NCI-H446 (cell line): ENCODE results near the gene GOLGA8H.
"Not testable (repeated sequence)": the region's sequence is repeated elsewhere in the genome, so short reads cannot be mapped to it uniquely, and the experiment has no call there.

ENCODE experiments used
- DNase-seq, 2 experiments: peaks; one replicate each; lab custom pipeline; 2025; lab: John Stamatoyannopoulos, UW

Gene GOLGA8H, protein sequence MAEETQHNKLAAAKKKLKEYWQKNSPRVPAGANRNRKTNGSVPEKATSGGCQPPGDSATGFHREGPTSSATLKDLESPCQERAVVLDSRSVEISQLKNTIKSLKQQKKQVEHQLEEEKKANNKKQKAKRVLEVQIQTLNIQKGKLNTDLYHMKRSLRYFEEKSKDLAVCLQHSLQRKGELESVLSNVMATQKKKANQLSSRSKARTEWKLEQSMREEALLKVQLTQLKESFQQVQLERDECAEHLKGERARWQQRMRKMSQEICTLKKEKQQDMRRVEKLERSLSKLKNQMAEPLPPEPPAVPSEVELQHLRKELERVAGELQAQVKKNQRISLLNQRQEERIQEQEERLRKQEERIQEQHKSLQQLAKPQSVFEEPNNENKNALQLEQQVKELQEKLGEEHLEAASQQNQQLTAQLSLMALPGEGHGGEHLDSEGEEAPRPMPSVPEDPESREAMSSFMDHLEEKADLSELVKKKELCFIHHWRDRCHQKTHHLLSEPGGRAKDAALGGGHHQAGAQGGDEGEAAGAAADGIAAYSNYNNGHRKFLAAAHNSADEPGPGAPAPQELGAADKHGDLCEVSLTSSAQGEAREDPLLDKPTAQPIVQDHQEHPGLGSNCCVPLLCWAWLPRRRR

DNA sequence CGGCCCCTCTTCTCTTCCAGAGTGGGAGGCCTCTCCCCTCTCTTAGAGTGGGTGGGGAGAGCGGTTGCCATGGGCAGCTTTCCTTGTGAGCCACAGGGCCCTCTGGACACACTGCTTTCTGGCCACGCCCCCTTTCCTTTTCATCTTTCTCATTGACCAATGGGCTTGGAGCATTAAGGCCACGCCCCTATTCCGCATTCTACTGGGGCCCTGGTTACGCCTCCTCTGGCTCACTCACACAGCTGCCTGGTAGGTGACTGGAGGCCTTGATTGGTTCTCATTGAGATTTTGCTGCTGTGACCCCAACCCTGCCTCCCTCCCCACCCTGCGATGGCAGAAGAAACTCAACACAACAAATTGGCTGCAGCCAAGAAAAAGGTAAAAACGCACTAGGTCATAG lies at the start of gene GOLGA8H:
Gene GOLGA8H (plus strand): TSS at position 233 of the 400 bp plus-strand sequence. CDS start 98 bp downstream, at position 331.
- not testable (repeated sequence) for DNase-seq

GRCh38 chr15:30566949-30567348 lies 36.9 kb upstream of the GOLGA8H start:
- not testable (repeated sequence) for DNase-seq

DNA sequence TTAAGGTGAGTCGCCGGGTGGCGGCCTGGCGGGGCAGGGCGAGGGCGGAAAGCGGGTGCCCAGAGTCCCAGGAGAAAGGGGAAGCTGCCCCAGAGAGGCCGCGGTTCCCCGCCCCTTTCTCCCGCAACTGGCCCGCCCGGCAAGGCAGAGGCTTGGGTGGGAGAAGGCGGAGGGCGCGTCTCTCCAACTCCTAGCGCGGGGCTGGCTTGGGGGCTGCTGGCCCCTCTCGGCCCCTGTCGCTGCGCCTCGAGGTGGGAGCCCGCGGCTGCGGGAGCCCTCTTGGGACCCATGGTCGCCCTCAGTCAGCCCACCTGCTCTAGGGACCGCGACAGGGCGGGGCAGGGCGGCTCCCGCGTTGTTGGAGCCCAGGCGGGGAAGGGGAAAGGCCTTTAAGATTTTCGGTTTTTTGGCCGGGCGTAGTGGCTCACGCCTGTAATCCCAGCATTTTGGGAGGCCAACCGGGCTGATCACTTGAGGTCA lies 30.8 kb upstream of the GOLGA8H start:
- not testable (repeated sequence) for DNase-seq

DNA sequence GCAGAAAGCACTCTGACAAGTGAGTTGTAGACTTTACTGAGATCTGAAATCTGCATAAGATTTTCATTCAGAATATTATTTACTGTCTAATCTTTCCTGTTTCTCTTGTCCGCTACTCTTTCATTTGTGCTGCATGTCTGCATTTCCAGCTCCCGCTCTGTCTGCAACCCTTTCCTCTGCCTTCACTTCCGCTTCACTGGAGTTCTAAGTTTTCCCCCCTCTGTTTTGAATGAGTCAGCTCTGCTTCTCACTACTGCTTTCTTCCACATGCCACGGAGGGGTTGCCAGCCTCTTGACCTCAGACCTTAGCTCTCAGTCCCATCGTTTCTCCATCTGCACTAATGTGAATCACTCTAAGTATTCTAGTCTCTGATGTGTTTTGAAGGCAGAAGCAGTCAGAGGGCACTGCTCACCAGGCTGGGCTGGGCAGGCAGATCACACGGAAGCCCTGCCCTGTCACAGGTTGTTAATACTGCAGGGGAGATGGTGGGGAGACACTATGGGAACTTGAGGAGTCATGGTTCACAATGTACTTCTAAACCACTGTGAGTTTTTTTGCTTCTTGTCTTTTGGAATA lies 24.3 kb upstream of the GOLGA8H start:
- DNase-seq = not testable (repeated sequence)

DNA sequence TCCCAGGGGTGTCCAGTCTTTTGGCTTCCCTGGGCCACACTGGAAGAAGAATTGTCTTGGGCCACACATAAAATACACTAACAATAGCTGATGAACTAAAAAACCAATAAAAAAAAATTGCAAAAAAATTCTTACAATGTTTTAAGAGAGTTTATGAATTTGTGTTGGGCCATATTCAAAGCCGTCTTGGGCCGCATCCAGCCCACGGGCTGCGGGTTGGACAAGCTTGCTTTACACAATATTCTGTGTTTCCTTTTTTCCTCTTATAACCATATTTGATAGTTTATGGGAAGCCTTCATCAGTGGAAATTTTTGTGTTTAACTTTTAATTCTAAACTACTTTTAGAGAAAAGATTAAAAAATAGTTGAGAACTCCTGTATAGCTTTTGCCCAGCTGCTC lies 23.1 kb upstream of the GOLGA8H start:
- DNase-seq = not testable (repeated sequence)

- not testable (repeated sequence) for DNase-seq
These were observed 4.9 kb upstream of the GOLGA8H start for GRCh38 chr15:30598953-30599352.

GRCh38 chr15:30612271-30612670 lies 8.4 kb downstream of the GOLGA8H start:
- not testable (repeated sequence) for DNase-seq

DNA sequence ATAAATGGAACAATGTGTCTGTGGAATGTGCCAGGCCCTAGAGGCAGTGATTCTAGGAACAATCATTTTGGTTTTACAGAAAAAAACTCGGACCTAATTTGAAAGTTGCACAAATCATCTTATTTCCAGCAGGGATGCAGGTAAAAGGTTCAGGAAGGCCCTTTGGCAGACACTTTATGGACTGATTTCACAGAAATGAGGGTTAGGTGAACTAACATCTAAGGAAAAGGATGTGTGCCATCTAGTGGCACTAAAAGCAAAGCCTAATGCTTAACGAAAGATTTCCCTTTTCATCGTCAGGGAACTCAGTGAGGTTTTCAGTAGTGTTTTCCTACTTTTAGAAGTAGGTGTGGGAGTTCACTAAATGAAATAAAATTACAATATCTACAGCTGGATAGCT lies 17.5 kb downstream of the GOLGA8H start:
- DNase-seq = not testable (repeated sequence)

DNA sequence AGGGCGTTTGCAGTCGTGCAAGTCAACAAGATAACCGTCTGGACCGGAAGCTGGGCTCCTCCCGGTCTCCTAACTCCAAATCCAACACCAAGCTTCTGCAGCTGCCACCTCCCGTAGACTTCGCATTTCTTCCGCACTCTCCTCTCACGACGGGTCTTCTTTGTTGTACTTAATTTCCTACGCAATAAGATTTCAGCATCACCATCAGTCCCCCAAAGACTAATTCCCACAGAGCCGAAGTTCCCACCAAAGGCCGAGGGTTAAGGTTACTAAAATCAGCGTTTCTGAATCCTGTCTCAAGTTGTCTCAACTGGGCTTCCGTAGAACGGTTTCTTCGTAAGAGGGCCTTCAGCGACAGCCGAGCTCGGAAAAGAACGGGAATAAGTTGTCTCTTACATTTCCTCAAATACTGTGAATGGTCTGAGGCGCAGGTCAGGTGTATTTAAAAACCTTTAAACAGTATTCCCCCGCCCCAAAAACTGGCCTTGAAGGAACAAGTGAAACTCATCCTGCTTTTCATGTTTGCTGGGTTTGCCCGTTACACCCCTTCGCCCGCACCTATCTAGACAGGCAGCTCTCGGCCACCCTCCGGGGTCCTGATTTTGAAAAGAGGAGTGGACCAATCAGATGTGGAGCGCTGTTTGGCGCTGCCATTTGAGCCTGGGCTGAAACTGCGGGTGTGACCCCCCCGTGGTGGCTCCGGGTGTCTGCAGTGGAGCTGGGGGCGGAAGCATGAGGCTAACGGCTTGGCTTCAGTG lies 21.8 kb downstream of the GOLGA8H start, which contains the start of gene ARHGAP11B:
Gene ARHGAP11B (plus strand): TSS at position 693 of the 758 bp plus-strand sequence.
- not testable (repeated sequence) for DNase-seq

DNA sequence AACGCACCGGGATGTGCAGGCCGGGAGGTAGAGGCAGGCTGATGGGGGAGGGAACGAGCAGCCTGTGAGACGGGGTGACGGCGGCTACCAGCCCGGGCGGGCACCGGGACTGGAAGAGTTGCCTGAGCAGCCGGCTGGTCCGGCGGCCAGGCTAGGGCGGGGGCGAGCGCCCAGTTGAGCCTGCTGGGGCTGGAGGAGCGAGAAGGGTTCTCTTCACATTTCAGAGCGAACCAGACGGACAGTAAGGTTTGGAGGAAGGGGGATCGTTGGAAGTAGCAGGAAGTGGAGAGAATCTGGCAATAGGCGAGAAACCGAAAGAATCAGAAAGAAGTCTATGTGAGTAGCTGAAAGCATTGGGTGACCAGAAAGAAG lies 22.4 kb downstream of the GOLGA8H start:
- DNase-seq = not testable (repeated sequence)

- not testable (repeated sequence) for DNase-seq
These were observed 22.8 kb downstream of the GOLGA8H start for GRCh38 chr15:30626632-30627031.

DNA sequence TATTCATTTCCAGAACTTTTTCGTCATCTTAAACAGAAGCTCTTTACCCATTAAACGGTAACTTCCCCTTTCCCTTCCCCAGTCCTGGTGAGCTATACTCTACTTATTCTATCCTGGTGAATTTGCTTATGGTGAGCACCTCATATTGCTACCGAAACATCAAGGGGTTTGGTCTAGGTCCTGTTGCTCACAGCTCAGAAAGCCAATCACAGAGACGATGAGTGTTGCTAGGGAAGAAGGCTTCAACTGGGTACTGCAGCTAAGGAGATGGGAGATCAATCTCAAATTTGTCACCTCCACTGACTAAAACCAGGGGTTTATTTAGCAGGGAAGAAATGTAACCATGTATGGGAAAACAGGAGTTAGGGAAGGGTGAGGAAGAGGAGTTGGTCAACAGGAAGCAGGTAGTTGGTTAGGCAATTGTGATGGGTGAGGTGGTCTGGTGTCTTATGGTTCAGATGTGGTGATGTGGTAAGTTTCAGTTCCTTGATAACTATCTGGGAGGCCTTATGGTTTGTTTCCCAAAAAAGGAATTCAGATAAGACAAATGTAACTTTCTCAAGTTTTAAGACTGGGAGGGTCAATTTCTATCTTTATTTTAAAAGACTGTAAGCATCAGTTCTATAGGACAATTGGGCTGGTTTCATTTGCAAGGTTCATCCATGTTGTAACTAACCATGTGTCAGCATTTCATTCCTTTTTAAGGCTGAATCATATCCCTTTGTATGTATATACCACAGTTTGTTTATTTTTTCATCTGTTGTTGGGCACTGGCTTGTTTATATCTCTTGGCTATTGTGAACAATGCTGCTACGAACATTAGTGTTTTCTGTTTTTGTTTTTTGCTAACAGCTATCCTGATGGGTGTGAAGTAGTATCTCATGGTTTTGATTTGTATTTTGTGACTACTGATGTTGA lies 46.4 kb downstream of the GOLGA8H start:
- no peak for DNase-seq

DNA sequence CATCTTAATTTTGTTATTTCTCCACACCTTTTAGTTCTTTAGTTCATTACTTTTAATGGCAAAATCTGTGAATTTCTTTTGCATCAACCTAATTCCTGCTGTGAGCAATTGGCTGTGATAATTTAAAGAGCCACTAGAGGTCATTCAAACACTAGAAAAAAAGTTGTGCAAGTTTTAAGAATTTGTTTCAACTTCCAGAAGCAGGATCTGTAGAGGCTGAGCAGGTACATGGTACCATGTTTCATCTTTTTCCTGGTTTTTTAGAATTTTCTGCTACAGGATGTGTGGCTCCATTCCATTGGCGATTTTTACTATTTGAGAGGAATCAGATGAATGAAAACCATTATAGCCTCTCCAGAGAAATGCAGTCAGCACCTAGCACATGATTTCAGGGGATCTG lies 57.3 kb downstream of the GOLGA8H start:
- DNase-seq = peak in 1 of 2 experiments; percentile 17
